M059J (cell line): ENCODE results near the gene CFAP92. TPM values are rescaled to one million over a fixed set of nuclear protein-coding genes. Genes with fewer than 3 reads are reported as not detected.

Experiments used
- DNase-seq: peaks from one replicate; pipeline ENCODE4 v3.0.0-alpha.2; 2012; ENCODE audit warnings: low read depth
- total RNA-seq: library from RNA; depleted of rRNA; stranded (reverse); fragments of >200 nt; shearing (Covaris generic); gene quantifications from 2 replicates; pipeline ENCODE4 v1.2.3, GENCODE V29; 2014; rRNA removed

CFAP92 gene, protein sequence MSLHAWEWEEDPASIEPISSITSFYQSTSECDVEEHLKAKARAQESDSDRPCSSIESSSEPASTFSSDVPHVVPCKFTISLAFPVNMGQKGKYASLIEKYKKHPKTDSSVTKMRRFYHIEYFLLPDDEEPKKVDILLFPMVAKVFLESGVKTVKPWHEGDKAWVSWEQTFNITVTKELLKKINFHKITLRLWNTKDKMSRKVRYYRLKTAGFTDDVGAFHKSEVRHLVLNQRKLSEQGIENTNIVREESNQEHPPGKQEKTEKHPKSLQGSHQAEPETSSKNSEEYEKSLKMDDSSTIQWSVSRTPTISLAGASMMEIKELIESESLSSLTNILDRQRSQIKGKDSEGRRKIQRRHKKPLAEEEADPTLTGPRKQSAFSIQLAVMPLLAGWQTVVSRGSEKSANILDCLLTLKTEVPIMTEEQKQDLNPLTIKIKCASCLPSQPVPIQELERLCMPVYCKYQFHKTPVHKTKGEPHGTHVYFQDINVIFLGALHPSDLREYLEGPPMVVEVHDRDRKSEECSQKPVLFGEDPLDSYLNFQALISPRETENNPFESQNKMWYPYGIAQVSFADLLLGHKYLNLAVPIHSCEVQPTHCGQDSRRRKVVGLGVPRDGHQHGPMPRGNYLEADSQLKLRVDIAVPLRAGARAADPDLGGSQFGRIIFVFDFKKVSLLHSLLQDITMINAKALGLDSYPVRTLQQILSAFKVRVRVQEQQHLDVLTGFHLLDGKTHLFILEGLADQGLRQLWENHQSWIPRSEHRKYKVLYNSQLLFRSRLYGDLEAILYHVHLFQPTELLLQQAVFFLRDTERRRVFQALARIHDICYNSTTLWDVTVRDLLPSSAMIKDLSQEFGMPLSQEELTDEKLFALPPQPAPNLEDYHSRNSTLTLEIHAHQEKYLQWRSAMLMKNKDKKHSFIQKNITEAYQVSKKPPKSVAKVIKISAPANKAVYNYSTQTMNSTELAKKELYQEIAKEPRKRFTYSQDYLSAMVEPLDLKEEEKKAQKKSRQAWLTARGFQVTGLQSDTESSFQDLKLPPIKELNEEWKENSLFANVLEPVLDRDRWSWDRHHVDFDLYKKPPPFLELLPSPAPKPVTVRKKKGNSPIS
- 0.27 TPM in 1 of 2 replicates, not detected in the other for total RNA-seq

DNA sequence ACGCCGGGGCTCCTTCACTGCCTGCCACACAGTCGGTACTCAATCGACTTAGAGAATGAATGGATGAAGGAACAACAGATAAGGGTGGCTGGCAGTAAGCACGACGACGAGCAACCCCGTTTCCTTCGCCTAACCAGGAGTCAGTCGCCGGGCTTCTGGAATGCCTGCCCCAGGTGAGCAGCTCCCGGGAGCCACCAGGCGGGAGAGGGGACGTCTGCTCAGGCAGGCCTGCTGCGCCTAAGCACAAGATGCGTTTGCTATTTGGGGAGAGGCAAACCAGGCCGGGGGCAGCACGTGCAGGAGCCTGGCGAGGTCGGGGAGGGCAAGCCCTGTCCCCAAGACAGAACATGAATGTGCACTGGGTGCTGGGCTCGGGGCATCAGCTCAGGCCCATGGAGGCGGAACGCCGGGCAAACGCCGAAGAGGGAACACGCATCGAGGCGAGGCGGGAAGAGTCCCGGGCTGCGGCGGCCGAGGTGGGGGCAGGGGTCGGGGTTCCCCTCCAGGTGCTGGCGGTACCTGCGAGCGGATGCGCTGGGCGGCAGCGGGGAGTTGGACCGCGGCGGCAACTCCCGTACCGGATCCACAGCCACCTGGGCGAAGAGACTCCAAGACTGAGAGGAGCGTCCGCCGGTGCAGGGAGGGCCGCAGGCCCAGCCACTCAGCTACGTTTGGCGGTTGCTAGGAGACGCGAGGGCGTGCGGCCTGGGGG, at the start of gene CFAP92:
TSS of gene CFAP92 (minus strand) at position 616 of the 712 bp plus-strand sequence. CDS start 772 bp downstream, outside the sequence.
- DNase-seq = peak; percentile 72

DNA sequence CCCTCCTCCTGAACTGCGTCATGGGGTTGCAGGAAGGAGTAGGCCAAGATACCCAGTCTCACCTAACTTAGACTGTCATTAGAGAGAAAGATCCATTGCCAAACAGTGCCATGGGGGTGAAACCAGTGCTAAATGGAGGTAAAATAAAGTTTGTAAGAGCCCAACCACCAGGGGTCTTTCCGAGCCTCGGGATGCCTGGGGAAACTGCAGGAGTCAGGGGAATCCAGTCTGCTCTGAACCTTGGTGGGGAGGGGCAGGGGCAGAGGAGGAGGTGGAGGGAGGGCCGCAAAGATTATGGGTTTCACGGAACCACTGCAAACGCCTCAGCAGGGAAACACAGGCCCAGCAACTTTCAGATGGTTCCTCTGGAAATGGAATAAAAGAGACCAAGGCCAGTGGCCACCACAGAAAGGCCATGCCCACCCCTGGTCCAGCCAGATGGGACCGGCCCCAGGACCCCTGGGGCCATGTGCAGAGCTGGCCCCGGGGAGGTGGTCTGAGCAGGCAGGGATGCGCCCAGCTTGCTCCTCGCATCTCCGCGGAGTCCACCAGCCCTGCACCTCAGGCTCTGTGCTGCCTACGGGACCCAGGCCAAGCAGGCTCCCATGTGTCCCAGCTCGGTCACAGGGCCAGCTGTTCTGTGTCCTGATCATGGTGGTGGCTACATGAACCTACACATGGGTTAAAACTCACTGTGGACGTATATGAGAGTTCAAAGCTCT, 46.9 kb upstream of the CFAP92 start:
- no peak for DNase-seq

DNA sequence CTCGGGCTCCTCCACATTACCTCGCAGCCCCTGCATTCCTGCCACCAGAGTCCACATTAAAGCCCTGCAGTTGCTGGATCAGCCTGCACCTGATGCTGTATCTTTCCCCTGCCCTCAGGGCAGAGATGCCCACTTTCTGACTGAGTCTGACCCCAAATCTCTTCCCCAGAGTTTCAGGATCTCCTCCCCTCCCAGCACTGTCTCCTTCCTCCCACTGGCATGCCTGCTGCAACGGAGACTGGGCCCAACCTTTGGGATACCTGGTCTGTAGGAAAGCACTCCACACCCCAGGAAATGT, 46.1 kb upstream of the CFAP92 start:
- DNase-seq = no peak

DNA sequence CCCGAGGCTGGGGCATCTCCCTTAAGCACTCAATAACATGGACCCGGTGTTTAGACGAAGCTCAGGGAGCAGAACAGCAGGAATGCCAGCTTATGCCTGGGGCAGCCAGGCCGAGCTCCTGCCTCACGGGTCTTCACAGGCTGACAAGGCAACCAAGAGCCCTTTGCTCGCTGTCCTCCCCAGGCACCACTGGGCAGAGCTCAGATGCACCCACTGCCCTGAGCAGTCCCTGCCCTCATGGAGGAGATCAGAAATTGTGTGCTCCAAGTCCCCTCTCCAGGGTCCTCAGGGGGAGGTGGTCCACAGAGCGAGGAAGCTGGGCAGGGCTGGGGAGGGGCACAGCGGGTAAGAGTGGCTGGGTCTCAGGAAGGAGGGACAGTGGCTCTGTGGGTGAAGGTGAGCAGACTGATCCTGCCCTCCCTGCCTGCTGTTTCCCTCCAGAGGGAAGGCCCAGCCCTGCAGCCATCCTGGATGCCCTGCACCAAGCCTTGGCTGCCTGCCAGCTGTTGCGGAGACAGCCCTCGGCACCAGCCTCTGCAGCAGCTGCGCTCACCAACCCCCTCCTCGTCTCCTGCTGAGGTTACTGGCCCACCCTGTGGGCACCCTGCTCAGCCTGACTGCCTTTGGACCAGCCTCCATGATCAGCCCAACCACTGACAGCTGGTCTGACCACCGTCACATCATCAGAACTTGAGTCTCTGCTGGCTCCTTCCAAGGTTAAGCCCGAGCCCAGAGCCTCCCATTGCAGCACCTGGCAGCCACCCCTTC, 45.6 kb upstream of the CFAP92 start:
- peak; percentile 31 for DNase-seq

DNA sequence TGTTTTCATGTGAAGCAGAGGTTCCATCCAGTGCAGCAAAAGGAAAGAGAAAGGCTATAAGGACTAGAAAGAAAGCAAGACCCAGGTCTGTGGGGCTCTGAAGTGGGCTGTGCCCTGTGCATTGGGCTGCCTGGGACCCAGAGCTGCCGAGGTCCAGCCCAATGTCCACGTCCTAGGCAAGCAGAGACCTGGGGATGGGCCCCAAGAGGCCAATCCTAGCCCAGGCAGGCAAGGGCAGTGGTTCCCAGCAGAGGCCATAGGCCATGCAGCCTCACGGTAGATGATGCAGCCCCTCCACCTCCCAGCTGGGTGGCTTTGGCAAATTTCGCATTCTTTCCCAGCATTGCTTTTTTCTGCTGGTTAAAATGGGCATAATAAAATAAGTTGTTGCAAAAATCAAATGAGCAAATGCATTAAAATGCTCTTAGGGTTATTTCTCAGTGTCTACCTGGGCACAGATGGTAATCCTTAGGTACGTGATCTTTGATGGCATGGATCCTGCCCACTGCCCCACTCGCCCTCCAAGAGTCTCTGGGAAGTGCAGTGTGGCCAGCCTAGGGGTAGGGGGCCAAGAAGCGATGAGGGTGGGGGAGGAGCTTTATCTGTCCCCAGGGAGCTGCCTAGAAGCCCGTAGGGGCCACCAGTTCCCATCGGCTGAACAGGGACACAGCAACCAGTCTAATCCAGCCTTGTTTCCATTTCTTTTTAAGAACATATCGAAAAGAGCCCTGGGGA, 44.4 kb upstream of the CFAP92 start:
- no peak for DNase-seq

DNA sequence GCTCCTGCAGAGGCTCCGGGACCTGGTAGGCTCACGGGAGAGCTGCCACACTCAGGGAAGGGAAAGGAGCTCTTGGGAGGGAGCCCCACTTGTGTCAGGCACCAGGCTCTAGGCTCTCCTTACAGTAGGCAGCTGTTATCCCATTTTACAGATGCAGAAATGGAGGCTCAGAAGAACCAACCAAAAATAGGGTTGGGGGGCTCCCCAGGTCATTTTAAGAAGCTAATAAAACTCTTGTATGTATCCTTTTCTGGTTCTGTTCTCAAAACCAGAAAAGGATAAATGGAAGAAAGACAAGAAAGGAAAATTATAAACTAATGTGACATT, 43.2 kb upstream of the CFAP92 start:
- DNase-seq = no peak

DNA sequence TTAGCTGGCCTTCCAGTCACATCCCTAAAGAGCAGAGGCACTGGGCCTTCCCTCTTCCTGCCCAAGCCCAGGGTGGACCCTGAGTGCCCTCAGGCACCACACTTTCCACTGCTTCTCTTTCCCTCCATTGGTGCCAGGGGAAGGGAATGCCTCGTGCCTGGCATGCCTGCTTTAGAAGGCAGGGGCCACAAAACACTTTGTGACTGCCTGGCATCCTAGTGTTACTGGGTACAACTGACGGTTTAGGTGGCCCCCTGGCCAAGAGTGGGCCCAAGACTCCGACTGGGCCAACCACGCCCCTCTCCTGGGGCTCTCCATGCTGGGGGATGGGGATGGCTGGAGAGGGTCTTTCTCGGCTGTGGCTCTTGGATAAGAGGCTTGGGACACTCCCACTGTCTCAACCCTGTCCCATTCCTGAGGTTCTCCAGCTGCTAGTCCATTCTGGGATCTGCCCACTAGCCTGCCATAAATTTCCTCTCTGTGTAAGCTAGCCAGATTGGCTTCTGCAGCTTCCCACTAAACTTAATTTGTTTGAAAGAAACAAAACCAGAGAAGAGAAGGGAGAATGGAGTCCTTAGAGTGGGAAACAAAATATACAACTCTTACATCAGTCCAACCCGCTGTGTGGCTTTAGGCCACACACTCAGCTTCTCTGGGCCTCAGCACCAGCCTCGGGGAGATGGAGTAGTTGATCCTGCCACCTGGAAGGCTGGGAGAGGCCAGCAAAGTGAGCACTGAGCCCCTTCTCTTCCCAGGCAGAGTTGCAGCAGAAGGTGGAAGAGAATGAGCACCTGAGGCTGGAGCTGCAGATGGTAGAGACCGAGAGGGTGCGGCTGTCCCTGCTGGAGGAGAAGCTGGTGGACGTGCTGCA, 42.6 kb upstream of the CFAP92 start:
- no peak for DNase-seq

DNA sequence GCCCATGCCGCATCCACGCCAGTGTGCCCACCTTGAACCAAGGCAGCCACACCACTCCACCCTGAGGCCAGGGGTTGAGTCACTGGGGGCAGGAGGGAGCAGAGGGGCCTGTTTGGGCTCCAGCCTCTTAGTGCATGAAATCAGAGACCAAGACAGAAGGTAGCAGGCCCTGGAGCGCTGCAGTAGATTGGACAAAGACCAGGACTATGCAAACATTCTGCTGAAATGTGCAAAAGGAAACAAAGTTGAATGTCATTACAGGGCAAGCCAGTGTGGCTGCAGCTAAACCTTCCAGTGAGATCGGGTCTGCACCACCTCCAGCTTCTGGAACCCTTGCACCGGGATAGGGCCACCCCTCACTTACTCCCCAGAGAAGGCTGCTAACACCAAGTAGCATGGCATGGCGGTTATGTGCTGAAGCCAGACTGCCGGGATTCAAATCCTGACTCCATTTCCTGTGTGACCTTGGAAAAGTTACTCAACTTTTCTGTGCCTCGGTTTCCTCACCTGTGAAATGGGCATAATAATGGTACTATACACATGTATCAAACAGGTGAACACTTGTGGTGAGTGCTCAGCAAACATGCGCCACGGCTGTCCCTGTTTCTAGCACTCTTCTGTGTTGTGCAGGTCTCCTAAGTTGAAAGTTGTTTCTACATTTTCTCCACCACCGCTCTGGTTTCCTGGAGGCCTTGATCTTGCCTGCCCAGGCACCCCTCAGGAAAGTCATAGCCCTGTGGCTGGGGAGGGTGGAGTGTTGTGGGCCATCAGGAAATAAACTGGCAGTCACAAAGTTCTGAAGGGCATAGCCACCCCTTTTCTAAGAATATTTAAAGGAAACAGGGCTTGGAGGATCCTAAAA, 41.7 kb upstream of the CFAP92 start:
- DNase-seq = no peak

DNA sequence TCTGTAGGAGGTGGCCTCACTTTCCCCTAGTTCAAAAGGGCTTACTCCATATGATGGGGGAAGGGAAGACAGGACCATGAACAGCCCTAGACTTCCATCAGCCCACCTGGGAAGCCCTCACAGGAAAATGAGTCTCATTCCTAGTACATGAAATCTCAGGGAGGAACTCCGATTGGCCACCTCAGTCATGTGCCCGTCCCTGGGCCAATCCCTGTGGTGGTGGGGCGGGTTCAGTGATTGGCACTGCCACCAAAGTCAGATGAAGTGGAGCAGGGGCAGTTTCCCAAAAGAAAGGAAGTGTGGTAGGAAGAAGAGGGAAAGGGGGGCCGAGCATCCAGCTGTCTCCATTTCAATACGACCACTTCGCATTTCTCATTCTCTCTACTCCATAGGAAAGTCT, 40.8 kb upstream of the CFAP92 start:
- no peak for DNase-seq

DNA sequence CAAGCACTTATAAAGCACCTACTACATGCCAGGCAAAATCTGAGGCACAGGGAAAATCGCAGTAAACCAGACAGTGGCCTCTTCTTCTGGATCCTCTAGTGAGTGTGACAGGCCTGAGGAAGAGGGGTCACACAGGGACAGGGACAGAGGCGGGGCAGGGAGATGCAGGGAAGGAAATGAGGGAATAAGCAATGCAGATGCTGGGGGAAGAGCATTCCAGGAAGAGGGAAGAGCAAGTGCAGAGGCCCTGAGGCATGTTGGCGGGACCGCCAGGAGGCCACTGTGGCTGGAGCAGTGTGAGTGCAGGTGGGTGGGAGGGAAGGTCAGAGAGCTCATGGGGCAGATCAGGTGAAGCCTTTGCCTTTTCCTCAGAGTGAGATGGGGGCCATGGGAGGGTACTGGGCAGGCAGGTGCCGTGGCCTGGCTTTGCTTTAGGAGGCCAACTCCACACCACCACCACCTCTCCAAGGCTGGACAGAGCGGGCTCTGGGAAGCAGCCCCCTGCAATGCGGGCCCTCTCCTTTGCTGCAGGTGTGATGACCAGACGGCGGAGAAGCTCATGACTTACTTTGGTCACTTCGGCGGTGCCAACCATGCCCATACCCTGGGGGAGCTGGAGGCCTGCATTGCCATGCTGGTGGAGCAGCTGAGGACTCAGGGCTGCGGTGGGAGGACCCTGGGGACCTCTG, 39.9 kb upstream of the CFAP92 start:
- DNase-seq = no peak

DNA sequence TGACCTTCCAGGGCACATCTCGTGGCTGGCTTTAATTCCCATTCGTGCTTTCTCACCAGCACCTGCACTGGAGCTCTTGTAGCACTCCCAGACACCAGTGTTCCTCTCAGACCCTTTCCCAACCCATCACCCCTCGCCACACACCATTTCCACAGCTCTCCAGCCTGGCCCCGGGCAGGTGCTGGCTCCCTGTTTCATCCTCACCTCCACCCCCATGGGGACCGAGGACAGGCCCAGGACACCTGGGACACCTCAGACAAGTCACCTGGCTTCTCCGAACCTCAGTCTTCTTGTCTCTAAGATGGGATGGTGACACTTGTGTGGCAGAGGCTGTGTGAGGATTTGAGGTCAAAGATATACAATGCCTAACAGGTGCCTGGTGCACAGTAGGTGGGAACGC, 39.3 kb upstream of the CFAP92 start:
- no peak for DNase-seq

DNA sequence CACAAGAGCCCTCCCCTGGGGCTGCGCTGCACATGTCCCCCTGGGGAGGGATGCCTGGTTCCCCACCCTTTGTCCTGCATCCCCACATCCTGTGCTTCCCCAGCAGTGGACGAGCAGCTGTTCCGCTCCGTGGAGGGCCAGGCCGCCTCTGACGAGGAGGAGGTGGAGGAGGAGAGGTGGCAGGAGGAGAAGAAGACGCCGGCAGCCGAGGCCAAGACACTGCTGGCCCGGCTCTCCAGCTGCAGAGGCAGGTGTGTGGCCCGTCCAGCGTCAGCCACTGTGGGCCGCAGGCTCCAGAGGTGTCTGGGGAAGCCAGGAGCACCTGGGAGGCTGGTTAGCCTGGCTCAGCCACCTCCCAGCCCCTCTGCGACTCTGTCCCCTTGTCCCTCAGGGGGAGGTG, 38.8 kb upstream of the CFAP92 start:
- no peak for DNase-seq

DNA sequence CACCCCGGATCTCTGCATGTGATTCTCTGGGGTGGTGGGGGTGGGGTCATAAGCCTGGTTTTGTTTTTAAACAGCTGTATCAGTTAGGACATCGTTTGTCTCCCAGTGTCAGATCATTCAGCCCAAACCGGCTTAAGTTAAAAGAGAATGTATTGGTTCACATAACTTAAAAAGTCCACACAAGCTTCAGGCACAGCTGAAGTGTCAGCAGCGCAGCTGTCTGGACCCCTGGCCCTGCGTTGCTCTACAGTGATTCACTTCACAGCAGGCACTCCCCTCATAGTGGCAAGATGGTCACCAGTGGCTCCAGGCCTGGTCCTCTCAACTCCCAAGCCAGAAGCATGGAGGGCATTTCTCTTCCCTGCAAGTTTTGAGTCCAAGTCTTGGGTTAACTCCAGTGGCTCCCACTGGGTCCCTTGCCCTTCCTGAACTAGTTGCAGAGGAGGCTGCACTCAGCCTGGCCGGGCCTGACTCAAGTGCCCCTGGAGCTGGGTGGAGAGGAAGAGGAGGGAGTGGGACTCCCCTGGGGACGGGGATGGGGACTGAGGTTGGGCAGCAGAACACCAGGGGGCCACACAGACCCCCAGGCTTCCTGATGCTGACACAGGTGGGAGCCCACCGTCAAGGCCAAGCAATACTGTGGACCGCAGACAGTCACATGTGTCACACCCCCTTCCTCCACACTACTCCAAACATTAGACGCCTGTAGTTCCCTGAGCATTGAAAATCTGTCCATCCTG, 37.8 kb upstream of the CFAP92 start:
- DNase-seq = no peak

DNA sequence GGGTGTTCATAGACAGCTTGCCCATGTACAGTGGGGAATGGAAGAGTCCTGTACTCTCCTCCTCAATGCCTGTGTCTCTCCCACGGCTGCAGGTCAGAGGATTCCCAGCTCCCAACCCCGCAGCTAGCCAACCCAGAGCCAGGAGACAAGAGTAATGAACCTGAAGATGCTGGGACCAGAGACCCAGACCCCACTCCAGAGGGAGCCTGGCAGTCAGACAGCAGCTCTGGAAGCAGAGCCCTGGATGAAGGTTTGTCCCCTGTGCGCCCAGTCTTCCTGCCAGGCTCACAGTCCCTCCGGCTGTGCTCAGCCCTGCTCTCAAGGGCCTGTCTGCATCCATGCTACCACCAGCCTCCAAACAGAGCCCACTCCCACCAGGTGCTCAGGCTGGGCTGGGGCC, 36.7 kb upstream of the CFAP92 start:
- no peak for DNase-seq

DNA sequence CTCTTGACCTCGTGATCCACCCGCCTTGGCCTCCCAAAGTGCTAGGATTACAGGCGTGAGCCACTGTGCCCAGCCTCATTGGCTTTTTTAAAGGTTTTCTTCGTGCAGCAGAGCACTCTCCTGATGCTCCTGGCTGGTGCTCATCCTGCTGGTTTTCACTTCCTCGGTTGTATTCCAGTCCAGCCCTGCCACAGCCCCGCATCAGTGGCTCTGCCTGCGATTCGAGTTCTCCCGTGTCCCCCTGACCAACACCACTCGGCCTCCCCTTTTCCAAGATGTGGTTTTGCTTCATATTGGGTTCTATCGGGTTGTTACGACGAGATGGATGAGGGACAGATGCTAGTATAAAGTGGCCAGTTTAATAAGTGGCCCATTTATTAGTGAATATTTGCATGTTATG, 35.0 kb upstream of the CFAP92 start:
- no peak for DNase-seq

DNA sequence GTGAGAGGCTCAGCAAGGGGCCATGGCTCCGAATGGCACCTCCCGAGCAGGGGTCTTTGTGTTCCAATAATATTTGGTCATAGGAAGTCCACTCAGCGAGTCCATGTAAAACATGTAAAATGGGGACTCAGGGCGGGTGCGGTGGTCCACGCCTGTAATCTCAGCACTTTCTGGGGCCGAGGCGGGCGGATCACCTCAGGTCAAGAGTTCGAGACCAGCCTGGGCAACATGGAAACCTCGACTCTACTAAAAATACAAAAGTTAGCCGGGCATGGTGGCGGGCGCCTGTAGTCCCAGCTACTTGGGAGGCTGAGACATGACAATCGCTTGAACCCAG, 33.6 kb upstream of the CFAP92 start:
- no peak for DNase-seq
